ENCODE data around the gene CD7. TPM values are rescaled to one million over a fixed set of nuclear protein-coding genes. Genes with fewer than 3 reads are reported as not detected.
A peak's percentile ranks its signal among the peaks of the same experiment; 100 is the strongest.
"Not testable (repeated sequence)": the region's sequence is repeated elsewhere in the genome, so short reads cannot be mapped to it uniquely, and the experiment has no call there.

CD7 gene
- total RNA-seq = not detected in 2 replicates
- long read RNA-seq = 0 reads

DNA sequence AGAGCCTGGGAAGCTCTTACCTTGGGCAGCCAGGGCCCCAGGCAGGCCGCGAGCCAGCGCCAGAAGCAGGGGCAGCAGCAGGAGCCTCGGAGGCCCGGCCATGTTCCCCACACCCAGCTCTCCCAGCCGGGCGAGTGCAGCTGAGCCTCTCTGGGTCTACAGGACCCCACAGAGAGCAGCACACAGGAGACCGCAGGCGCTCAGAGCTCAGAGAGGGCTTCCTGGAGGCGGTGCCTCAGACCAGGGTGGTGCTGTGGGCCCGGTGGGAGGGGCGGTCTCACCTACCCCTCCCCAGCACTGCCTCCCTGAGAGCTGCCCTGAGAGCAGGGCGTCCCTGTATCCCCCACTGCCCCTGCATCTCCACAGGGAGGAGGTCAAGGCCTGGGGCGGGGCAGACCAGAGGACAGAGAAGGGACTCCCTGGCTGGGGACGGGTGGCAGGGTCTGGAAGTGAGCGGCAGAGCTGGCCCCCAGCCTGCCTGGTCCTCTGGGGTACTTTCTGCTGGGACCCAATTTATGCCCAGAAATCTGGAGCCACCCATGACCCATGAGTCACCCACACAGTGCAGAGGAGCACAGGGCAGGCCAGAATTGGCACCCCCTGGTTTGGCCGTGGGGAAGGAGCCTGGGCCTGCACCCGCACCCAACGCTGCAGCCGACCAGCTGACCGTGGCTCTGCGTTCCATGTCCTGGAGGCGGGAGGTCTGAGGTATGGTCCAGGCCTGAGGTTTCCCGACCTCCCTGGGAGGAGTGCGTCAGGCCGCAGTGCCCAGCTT is at the start of gene CD7:
TSS of gene CD7 (minus strand) at position 215 of the 775 bp plus-strand sequence. CDS start at position 102, 113 bp downstream.
- Mint-ChIP-seq H3K27ac (ENCODE audit: unreplicated experiment) (no peak within 1 kb of the TSS), H3K36me3 (ENCODE audit: low read depth) (no peaks in the 10 kb centered on the region), H3K4me3 (no peak within 1 kb of the TSS), H3K9me3 (no peaks in the 10 kb centered on the region), H3K27me3 (ENCODE audit: low read depth) (peaks cover 7% of the 10 kb centered on the region), H3K4me1 (peaks cover 7% of the 10 kb centered on the region)
- no peak for DNase-seq (ENCODE audit: low read depth, low spot score)
- TF ChIP-seq, protein P1, sequence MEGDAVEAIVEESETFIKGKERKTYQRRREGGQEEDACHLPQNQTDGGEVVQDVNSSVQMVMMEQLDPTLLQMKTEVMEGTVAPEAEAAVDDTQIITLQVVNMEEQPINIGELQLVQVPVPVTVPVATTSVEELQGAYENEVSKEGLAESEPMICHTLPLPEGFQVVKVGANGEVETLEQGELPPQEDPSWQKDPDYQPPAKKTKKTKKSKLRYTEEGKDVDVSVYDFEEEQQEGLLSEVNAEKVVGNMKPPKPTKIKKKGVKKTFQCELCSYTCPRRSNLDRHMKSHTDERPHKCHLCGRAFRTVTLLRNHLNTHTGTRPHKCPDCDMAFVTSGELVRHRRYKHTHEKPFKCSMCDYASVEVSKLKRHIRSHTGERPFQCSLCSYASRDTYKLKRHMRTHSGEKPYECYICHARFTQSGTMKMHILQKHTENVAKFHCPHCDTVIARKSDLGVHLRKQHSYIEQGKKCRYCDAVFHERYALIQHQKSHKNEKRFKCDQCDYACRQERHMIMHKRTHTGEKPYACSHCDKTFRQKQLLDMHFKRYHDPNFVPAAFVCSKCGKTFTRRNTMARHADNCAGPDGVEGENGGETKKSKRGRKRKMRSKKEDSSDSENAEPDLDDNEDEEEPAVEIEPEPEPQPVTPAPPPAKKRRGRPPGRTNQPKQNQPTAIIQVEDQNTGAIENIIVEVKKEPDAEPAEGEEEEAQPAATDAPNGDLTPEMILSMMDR (conservative IDR thresholded peaks at IDR 0.05) = no peak

DNA sequence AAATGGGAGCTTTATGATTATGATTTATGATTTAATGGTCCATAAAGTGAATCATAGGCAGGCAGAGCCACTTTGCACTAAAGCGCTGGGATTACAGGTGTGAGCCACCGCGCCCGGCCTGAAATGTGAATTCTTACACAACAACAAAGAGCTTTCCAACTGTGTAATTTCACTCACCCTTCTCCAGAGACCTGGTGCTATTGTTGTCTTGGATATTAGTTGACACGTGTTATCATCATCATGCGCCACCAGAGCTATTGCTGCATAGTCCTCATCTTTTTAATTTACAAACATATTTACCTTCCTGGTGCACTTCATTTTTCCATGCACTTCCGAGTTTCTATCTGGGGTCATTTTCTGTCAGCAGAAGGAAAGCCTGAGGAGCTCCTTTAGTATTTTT is 49.3 kb upstream of the CD7 start:
- Mint-ChIP-seq H3K9me3 (peaks cover 3% of the 10 kb centered on the region), H3K36me3 (ENCODE audit: low read depth) (no peaks in the 10 kb centered on the region), H3K27ac (ENCODE audit: unreplicated experiment) (no peak overlapping the region), H3K27me3 (ENCODE audit: low read depth) (peaks cover 27% of the 10 kb centered on the region), H3K4me3 (no peak overlapping the region), H3K4me1 (peaks cover 11% of the 10 kb centered on the region)
- DNase-seq (ENCODE audit: low read depth, low spot score) = no peak
- TF ChIP-seq, protein P1 (conservative IDR thresholded peaks at IDR 0.05) = no peak

DNA sequence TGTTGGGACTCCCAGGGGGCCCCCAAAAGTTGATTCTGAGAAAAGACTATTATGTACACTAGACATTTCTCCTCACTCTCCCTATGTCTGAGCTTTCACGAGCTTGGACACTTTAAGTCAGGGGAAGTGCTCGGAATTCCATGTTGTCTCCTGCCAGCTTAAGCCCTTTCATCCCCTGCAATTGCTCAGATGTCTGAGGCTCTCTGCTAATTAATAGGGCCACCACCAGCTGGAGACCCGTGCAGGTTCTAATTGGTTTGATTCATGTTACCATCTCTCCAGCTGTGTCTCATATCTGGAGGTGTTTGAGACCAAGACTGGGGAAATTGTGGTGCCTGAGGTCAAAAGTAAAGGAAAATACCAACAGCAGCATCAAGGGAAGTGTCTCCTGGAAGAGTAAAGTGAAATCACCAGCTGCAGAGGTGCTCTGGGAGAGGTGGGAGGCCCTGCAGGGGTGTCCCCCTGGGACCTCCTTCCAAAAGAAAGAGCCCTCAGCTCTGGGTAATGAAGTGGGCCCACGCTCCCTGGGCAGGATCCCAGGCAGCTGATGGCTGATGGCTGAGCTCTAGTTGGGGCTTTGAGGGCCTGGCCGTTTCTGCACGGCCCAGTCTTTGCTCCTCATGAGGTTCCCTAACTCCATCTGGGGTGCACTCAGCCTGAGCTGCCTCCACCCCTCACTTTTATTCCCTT is 48.3 kb upstream of the CD7 start:
- H3K4me3 Mint-ChIP-seq = no peak overlapping the region
- no peak overlapping the region for H3K27ac Mint-ChIP-seq (ENCODE audit: unreplicated experiment)
- peaks cover 3% of the 10 kb centered on the region for H3K9me3 Mint-ChIP-seq
- DNase-seq (ENCODE audit: low read depth, low spot score) = no peak
- TF ChIP-seq, protein P1 (conservative IDR thresholded peaks at IDR 0.05) = no peak
- no peaks in the 10 kb centered on the region for H3K36me3 Mint-ChIP-seq (ENCODE audit: low read depth)
- H3K4me1 Mint-ChIP-seq = peaks cover 11% of the 10 kb centered on the region
- H3K27me3 Mint-ChIP-seq (ENCODE audit: low read depth) = peaks cover 21% of the 10 kb centered on the region

DNA sequence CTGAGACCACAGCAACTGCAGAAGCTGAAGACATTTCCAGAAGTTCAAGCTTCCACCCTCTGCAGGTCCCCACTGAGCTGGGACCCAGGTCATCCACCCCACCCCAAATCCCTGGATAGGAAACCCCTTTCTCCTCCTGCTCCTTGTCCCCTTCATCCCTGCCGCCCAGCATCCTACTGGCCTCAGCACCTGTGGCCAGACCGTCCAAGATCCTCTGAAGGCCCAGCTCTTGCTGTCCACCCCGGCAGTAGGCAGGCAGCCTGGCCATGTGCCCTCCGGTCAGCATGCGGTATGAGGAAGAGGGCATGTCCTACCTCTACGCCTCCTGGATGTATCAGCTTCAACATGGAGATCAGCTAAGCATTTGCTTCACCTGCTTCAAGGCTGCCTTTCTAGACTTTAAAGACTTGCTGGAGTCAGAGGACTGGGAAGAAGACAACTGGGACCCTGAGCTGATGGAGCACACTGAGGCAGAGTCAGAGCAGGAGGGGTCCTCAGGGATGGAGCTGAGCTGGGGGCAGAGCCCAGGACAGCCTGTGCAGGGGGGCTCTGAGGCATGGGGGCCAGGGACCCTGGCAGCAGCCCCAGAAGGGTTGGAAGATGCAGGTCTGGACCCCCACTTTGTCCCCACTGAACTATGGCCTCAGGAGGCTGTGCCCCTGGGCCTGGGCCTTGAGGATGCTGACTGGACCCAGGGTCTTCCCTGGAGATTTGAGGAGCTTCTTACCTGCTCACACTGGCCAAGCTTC is 44.7 kb upstream of the CD7 start:
- DNase-seq (ENCODE audit: low read depth, low spot score) = no peak
- H3K36me3 Mint-ChIP-seq (ENCODE audit: low read depth) = no peaks in the 10 kb centered on the region
- H3K9me3 Mint-ChIP-seq = no peaks in the 10 kb centered on the region
- H3K4me3 Mint-ChIP-seq = no peak overlapping the region
- H3K4me1 Mint-ChIP-seq = peaks cover 8% of the 10 kb centered on the region
- TF ChIP-seq, protein P1 (conservative IDR thresholded peaks at IDR 0.05) = no peak
- H3K27ac Mint-ChIP-seq (ENCODE audit: unreplicated experiment) = peak overlapping the region; percentile 84
- peaks cover 3% of the 10 kb centered on the region for H3K27me3 Mint-ChIP-seq (ENCODE audit: low read depth)

DNA sequence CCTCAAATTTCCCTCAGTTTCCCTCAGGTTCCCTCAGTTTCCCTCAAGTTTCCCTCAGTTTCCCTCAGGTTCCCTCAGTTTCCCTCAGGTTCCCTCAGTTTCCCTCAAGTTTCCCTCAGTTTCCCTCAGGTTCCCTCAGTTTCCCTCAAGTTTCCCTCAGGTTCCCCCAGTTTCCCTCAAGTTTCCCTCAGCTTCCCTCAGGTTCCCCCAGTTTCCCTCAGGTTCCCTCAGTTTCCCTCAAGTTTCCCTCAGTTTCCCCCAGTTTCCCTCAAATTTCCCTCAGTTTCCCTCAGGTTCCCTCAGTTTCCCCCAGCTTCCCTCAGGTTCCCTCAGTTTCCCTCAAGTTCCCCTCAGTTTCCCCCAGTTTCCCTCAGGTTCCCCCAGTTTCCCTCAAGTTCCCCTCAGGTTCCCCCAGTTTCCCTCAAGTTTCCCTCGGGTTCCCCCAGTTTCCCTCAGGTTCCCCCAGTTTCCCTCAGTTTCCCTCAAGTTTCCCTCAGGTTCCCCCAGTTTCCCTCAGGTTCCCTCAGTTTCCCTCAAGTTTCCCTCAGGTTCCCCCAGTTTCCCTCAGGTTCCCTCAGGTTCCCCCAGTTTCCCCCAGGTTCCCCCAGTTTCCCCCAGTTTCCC is 42.2 kb upstream of the CD7 start:
- H3K4me1 Mint-ChIP-seq; H3K27me3 Mint-ChIP-seq (ENCODE audit: low read depth); H3K36me3 Mint-ChIP-seq (ENCODE audit: low read depth); H3K4me3 Mint-ChIP-seq; H3K27ac Mint-ChIP-seq (ENCODE audit: unreplicated experiment); DNase-seq (ENCODE audit: low read depth, low spot score); H3K9me3 Mint-ChIP-seq: not testable (repeated sequence)

Data from neural crest cell (in vitro differentiated cells).